Measurements from ENCODE around the gene PLEKHJ1. TPM values are rescaled to one million over a fixed set of nuclear protein-coding genes. Genes with fewer than 3 reads are reported as not detected.

Gene PLEKHJ1
- total RNA-seq, 1 experiment from 2014 or later = 91.7 TPM

- Histone ChIP-seq H3K27ac (no peak overlapping the region), H3K27me3 (replicated peaks) (no peaks in the 10 kb centered on the region)
Observed at GRCh38 chr19:2221918-2222317, 14.2 kb downstream of the PLEKHJ1 start.

GRCh38 chr19:2221250-2221831 lies 14.8 kb downstream of the PLEKHJ1 start:
- no peak overlapping the region for H3K27ac ChIP-seq
- no peak for DNase-seq (ENCODE audit: low read depth in 1 of 2, low spot score in 2 of 2)
- peaks cover 92% of the 10 kb centered on the region for H3K36me3 ChIP-seq

More at GRCh38 chr19:2221918-2222317, 14.2 kb downstream of the PLEKHJ1 start:
- no peaks in the 10 kb centered on the region for H3K4me1 ChIP-seq (replicated peaks)
- no peak overlapping the region for H3K4me3 ChIP-seq
- no peak for DNase-seq (ENCODE audit: low read depth in 1 of 2, low spot score in 2 of 2)
- H3K36me3 ChIP-seq = peaks cover 92% of the 10 kb centered on the region
- no peaks in the 10 kb centered on the region for H3K9me3 ChIP-seq (replicated peaks)

GRCh38 chr19:2219726-2220125 lies 16.4 kb downstream of the PLEKHJ1 start:
- DNase-seq (ENCODE audit: low read depth in 1 of 2, low spot score in 2 of 2) = no peak
- Histone ChIP-seq H3K4me1 (replicated peaks) (no peaks in the 10 kb centered on the region), H3K36me3 (peaks cover 92% of the 10 kb centered on the region), H3K9me3 (replicated peaks) (no peaks in the 10 kb centered on the region), H3K27me3 (replicated peaks) (no peaks in the 10 kb centered on the region), H3K4me3 (no peak overlapping the region), H3K27ac (no peak overlapping the region)

More at GRCh38 chr19:2221250-2221831, 14.8 kb downstream of the PLEKHJ1 start:
- H3K27me3 ChIP-seq (replicated peaks) = no peaks in the 10 kb centered on the region
- H3K4me1 ChIP-seq (replicated peaks) = no peaks in the 10 kb centered on the region
- H3K9me3 ChIP-seq (replicated peaks) = no peaks in the 10 kb centered on the region
- H3K4me3 ChIP-seq = no peak overlapping the region

- Histone ChIP-seq H3K36me3 (peaks cover 97% of the 10 kb centered on the region), H3K27me3 (replicated peaks) (no peaks in the 10 kb centered on the region)
Observed at GRCh38 chr19:2217591-2217990, 18.5 kb downstream of the PLEKHJ1 start.

GRCh38 chr19:2216361-2217225 lies 19.5 kb downstream of the PLEKHJ1 start:
- H3K4me1 ChIP-seq (replicated peaks) = no peaks in the 10 kb centered on the region
- peaks cover 97% of the 10 kb centered on the region for H3K36me3 ChIP-seq
- H3K27me3 ChIP-seq (replicated peaks) = no peaks in the 10 kb centered on the region
- DNase-seq (ENCODE audit: low read depth in 1 of 2, low spot score in 2 of 2) = no peak
- no peak overlapping the region for H3K4me3 ChIP-seq
- H3K9me3 ChIP-seq (replicated peaks) = no peaks in the 10 kb centered on the region
- no peak overlapping the region for H3K27ac ChIP-seq

More at GRCh38 chr19:2217591-2217990, 18.5 kb downstream of the PLEKHJ1 start:
- no peak overlapping the region for H3K4me3 ChIP-seq
- H3K27ac ChIP-seq = no peak overlapping the region
- no peaks in the 10 kb centered on the region for H3K9me3 ChIP-seq (replicated peaks)
- H3K4me1 ChIP-seq (replicated peaks) = no peaks in the 10 kb centered on the region
- DNase-seq (ENCODE audit: low read depth in 1 of 2, low spot score in 2 of 2) = no peak

GRCh38 chr19:2215281-2215751 lies 20.8 kb downstream of the PLEKHJ1 start:
- H3K36me3 ChIP-seq = peaks cover 97% of the 10 kb centered on the region

GRCh38 chr19:2214251-2214650 lies 21.9 kb downstream of the PLEKHJ1 start:
- Histone ChIP-seq H3K9me3 (replicated peaks) (no peaks in the 10 kb centered on the region), H3K4me3 (no peak overlapping the region), H3K4me1 (replicated peaks) (no peaks in the 10 kb centered on the region), H3K27ac (no peak overlapping the region), H3K36me3 (peaks cover 95% of the 10 kb centered on the region), H3K27me3 (replicated peaks) (no peaks in the 10 kb centered on the region)
- DNase-seq (ENCODE audit: low read depth in 1 of 2, low spot score in 2 of 2) = no peak

More at GRCh38 chr19:2215281-2215751, 20.8 kb downstream of the PLEKHJ1 start:
- H3K27me3 ChIP-seq (replicated peaks) = no peaks in the 10 kb centered on the region
- no peaks in the 10 kb centered on the region for H3K4me1 ChIP-seq (replicated peaks)
- no peak overlapping the region for H3K27ac ChIP-seq
- H3K4me3 ChIP-seq = no peak overlapping the region
- no peaks in the 10 kb centered on the region for H3K9me3 ChIP-seq (replicated peaks)
- no peak for DNase-seq (ENCODE audit: low read depth in 1 of 2, low spot score in 2 of 2)

- no peaks in the 10 kb centered on the region for H3K4me1 ChIP-seq (replicated peaks)
- no peak overlapping the region for H3K4me3 ChIP-seq
- peaks cover 95% of the 10 kb centered on the region for H3K36me3 ChIP-seq
- DNase-seq (ENCODE audit: low read depth in 1 of 2, low spot score in 2 of 2) = no peak
- H3K27me3 ChIP-seq (replicated peaks) = no peaks in the 10 kb centered on the region
- no peak overlapping the region for H3K27ac ChIP-seq
- H3K9me3 ChIP-seq (replicated peaks) = no peaks in the 10 kb centered on the region
Observed at GRCh38 chr19:2213799-2214198, 22.3 kb downstream of the PLEKHJ1 start.

- Histone ChIP-seq H3K36me3 (peaks cover 98% of the 10 kb centered on the region), H3K4me3 (no peak overlapping the region), H3K27me3 (replicated peaks) (no peaks in the 10 kb centered on the region), H3K27ac (no peak overlapping the region), H3K9me3 (replicated peaks) (no peaks in the 10 kb centered on the region), H3K4me1 (replicated peaks) (no peaks in the 10 kb centered on the region)
- no peak for DNase-seq (ENCODE audit: low read depth in 1 of 2, low spot score in 2 of 2)
Observed at GRCh38 chr19:2212861-2213711, 23.0 kb downstream of the PLEKHJ1 start.

- Histone ChIP-seq H3K4me1 (replicated peaks) (no peaks in the 10 kb centered on the region), H3K36me3 (peaks cover 96% of the 10 kb centered on the region), H3K4me3 (no peak overlapping the region), H3K27ac (no peak overlapping the region), H3K9me3 (replicated peaks) (no peaks in the 10 kb centered on the region), H3K27me3 (replicated peaks) (no peaks in the 10 kb centered on the region)
- DNase-seq (ENCODE audit: low read depth in 1 of 2, low spot score in 2 of 2) = no peak
Observed at GRCh38 chr19:2210987-2211740, 25.0 kb downstream of the PLEKHJ1 start.

- no peak overlapping the region for H3K27ac ChIP-seq
- peaks cover 89% of the 10 kb centered on the region for H3K36me3 ChIP-seq
- no peak for DNase-seq (ENCODE audit: low read depth in 1 of 2, low spot score in 2 of 2)
- H3K4me3 ChIP-seq = no peak overlapping the region
- H3K4me1 ChIP-seq (replicated peaks) = no peaks in the 10 kb centered on the region
- no peaks in the 10 kb centered on the region for H3K9me3 ChIP-seq (replicated peaks)
- no peaks in the 10 kb centered on the region for H3K27me3 ChIP-seq (replicated peaks)
Observed at GRCh38 chr19:2210206-2210605, 25.9 kb downstream of the PLEKHJ1 start.

- peaks cover 85% of the 10 kb centered on the region for H3K36me3 ChIP-seq
- no peak overlapping the region for H3K4me3 ChIP-seq
- no peaks in the 10 kb centered on the region for H3K27me3 ChIP-seq (replicated peaks)
- no peak for DNase-seq (ENCODE audit: low read depth in 1 of 2, low spot score in 2 of 2)
- H3K4me1 ChIP-seq (replicated peaks) = no peaks in the 10 kb centered on the region
- no peak overlapping the region for H3K27ac ChIP-seq
- no peaks in the 10 kb centered on the region for H3K9me3 ChIP-seq (replicated peaks)
Observed at GRCh38 chr19:2209408-2209807, 26.7 kb downstream of the PLEKHJ1 start.

- Histone ChIP-seq H3K9me3 (replicated peaks) (no peaks in the 10 kb centered on the region), H3K4me3 (no peak overlapping the region), H3K4me1 (replicated peaks) (no peaks in the 10 kb centered on the region), H3K27me3 (replicated peaks) (no peaks in the 10 kb centered on the region), H3K27ac (no peak overlapping the region), H3K36me3 (peaks cover 85% of the 10 kb centered on the region)
- DNase-seq (ENCODE audit: low read depth in 1 of 2, low spot score in 2 of 2) = no peak
Observed at GRCh38 chr19:2208975-2209374, 27.2 kb downstream of the PLEKHJ1 start.

All from SJSA1 (cell line).